ENCODE results near the gene KTI12.
"Not testable (repeated sequence)": the region's sequence is repeated elsewhere in the genome, so short reads cannot be mapped to it uniquely, and the experiment has no call there.

Gene KTI12

GRCh38 chr1:52056163-52056936, 22.7 kb upstream of the KTI12 start, which contains the start of gene BTF3L4:
BTF3L4 (plus strand) TSS chr1:52056295; CDS start chr1:52059848, 3,553 bp downstream.
- peak; percentile 92 for DNase-seq (ENCODE audit: low spot score)
- ChIA-PET CTCF (interaction anchor here (0.5 to 0.8 kb wide), 2 partner anchors 71 to 303 kb away, joined by 4 to 5 read pairs; no protein-coding TSS in a partner anchor), POLR2A (ENCODE audit: low non-redundant PET) (no interaction called here)
- TF ChIP-seq CTCF (conservative IDR thresholded peaks at IDR 0.05; ENCODE audit: low read depth) = no peak
- H3K27ac ChIP-seq = peak within 1 kb of the TSS; percentile 98

DNA sequence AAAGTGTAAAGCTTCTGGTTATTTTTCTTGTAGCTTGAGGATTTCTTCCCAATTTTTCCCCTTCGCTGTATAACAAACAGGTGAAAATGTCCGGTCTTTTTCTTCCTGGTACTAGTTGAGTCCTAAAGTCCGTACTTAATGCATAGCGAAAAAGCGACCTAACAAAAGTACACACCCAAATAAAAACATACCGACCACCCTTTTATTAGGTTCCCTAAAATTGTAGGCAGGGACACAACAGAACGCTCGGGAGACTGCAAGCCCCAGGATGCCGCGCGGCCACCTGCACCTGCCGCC, 22.2 kb upstream of the KTI12 start:
- TF ChIP-seq CTCF (conservative IDR thresholded peaks at IDR 0.05; ENCODE audit: low read depth) = no peak
- peak overlapping the region; percentile 98 for H3K27ac ChIP-seq
- ChIA-PET POLR2A (ENCODE audit: low non-redundant PET) (interaction anchor here (1.2 kb wide), 1 partner anchor 349 kb away, joined by 3 read pairs; the partner anchor contains the start of genes ORC1 and PRPF38A), CTCF (interaction anchor here (0.5 to 0.8 kb wide), 3 partner anchors 57 to 303 kb away, joined by 4 to 7 read pairs (median 5); no protein-coding TSS in a partner anchor)
- no peak for DNase-seq (ENCODE audit: low spot score)

GRCh38 chr1:52055066-52055865, 21.7 kb upstream of the KTI12 start, which contains the start of gene TXNDC12:
TXNDC12 (minus strand) TSS chr1:52055191; CDS start chr1:52055096, 95 bp downstream.
- CTCF ChIA-PET = interaction anchor here (0.5 to 0.8 kb wide), 4 partner anchors 57 to 304 kb away, joined by 3 to 7 read pairs (median 4); no protein-coding TSS in a partner anchor
- TF ChIP-seq CTCF (conservative IDR thresholded peaks at IDR 0.05; ENCODE audit: low read depth) = no peak
- peak within 1 kb of the TSS; percentile 98 for H3K27ac ChIP-seq
- POLR2A ChIA-PET (ENCODE audit: low non-redundant PET) = interaction anchor here (0.5 to 1.3 kb wide), 3 partner anchors 9 to 349 kb away, joined by 3 to 4 read pairs (median 3); partner anchors contain the start of genes ORC1 and PRPF38A
- DNase-seq (ENCODE audit: low spot score) = peak; percentile 92

GRCh38 chr1:52054496-52055065, 21.0 kb upstream of the KTI12 start:
- peak overlapping the region; percentile 98 for H3K27ac ChIP-seq
- CTCF ChIA-PET = no interaction called here
- TF ChIP-seq CTCF (conservative IDR thresholded peaks at IDR 0.05; ENCODE audit: low read depth) = no peak
- no peak for DNase-seq (ENCODE audit: low spot score)
- POLR2A ChIA-PET (ENCODE audit: low non-redundant PET) = interaction anchor here (0.6 to 1.3 kb wide), 3 partner anchors 8 to 350 kb away, joined by 3 to 4 read pairs (median 3); partner anchors contain the start of genes ORC1 and PRPF38A

DNA sequence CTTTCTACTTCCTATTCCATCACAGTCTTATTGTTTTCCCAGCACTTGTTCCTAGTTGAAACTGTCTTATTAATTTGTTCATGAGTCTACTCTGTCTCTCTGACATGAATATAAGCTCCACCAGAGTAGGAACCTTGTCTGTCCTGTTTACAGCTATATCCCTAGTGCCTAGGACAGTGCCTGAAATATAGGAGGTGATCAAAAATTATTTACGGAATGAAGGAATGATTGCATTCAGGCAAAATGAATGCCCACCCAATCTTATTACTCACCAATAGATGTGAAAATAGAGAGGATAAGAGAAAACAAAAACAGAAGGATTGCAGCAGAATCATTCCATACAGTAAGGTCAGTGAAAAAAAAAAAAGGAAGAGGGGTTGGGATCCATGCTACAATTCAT, 20.3 kb upstream of the KTI12 start:
- POLR2A ChIA-PET (ENCODE audit: low non-redundant PET) = interaction anchor here (0.5 to 1.3 kb wide), 4 partner anchors 8 to 178 kb away, joined by 3 to 4 read pairs (median 3); no protein-coding TSS in a partner anchor

GRCh38 chr1:52049337-52049736, 15.7 kb upstream of the KTI12 start:
- POLR2A ChIA-PET (ENCODE audit: low non-redundant PET); H3K27ac ChIP-seq; DNase-seq (ENCODE audit: low spot score): not testable (repeated sequence)
- CTCF ChIA-PET = interaction anchor here (0.6 to 1.5 kb wide), 2 partner anchors 79 to 247 kb away, joined by 3 to 7 read pairs; no protein-coding TSS in a partner anchor

More for the DNA sequence above, 20.3 kb upstream of the KTI12 start:
- no peak overlapping the region for H3K27ac ChIP-seq
- no peak for TF ChIP-seq CTCF (conservative IDR thresholded peaks at IDR 0.05; ENCODE audit: low read depth)
- CTCF ChIA-PET = no interaction called here
- DNase-seq (ENCODE audit: low spot score) = no peak

GRCh38 chr1:52045666-52046195, 12.1 kb upstream of the KTI12 start:
- H3K27ac ChIP-seq; DNase-seq (ENCODE audit: low spot score); CTCF ChIA-PET: not testable (repeated sequence)
- POLR2A ChIA-PET (ENCODE audit: low non-redundant PET) = interaction anchor here (1.3 kb wide), 1 partner anchor 9 kb away, joined by 4 read pairs; the partner anchor contains the start of gene TXNDC12

Data from RWPE1 (cell line).